NAMALWA (cell line): ENCODE results near the gene RAB4B.
"Not testable (repeated sequence)": the region's sequence is repeated elsewhere in the genome, so short reads cannot be mapped to it uniquely, and the experiment has no call there.

ENCODE experiments used
- DNase-seq: peaks from one replicate; pipeline ENCODE4 v3.0.0-alpha.2; 2015; ENCODE audit warnings: low spot score

Gene RAB4B

DNA sequence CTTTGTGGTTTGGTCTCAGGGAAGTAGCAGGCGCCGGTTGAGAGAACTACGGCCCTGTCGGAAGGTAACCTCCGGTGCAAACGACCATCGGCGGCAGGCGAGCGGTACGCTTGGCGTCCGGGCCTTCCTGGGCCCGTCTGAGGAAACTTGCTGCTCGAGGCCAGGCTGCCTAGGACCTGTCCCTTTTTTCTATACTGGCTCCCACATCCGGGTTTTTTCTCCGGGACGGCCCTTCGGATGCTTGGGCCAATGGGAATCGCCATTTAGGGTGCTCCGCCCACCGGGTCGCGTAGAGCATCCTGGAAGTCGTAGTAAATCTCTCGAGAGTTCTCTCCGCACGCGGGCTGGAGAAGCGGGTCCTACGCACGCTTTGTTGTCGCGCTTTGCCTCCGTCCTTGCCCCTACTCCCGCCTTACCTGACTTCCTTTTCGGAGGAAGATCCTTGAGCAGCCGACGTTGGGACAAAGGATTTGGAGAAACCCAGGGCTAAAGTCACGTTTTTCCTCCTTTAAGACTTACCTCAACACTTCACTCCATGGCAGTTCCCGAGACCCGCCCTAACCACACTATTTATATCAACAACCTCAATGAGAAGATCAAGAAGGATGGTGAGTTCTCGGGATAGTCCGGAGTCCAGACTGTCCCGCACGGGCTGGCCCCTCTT, 27.0 kb upstream of the RAB4B start, which contains the start of gene SNRPA:
SNRPA (plus strand) TSS at position 330 of the 664 bp plus-strand sequence; CDS start at position 536, 206 bp downstream.
- DNase-seq: peak; percentile 98

DNA sequence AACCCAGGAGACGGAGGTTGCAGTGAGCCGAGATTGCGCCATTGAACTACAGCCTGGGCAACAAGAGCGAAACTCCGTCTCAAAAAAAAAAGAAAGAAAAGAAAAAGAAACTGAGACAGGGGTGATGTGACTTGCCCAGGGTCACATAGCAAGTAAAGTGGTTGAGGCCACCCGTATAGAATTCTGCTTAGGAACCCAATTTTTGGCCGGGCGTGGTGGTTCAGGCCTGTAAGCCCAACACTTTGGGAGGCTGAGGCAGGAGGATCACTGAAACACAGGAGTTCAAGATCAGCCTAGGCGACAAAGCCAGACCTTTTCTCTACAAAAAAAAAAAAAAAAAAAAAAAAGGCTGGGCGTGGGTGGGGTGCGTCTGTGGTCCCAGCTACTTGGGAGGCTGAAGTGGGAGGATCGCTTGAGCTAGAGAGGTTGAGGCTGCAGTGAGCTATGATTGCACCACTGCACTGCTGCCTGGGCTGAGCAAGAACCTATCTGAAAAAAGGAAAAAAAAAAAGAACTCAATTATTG, 25.7 kb upstream of the RAB4B start:
- no peak for DNase-seq

DNA sequence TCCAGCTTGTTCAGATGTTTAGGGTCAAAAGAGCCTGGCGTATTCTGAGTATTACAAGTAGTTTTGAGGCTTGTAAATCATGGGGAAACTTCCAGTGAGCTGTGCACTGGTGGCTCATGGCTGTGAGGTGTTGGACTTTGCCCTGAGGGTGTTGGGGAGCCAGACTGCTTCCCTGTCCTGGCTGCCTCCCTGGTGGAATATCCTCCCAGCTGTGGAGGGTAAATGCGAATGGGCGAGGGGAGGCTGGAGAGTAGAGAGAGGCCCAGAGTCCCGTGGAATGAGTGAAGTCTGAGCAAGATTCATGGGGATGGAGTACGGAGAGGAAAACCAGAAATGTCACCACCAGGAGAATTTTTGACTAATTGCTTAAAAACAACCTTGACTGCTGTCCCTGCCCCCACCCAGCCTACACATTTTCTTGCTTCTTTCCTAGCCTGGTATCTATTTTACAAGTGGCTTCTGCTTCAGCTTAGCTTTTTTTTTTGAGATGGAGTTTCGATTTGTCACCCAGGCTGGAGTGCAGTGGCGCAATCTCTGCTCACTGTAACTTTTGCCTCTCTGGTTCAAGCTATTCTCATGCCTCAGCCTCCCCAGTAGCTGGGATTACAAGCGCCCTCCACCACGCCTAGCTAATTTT, 23.3 kb upstream of the RAB4B start:
- no peak for DNase-seq

DNA sequence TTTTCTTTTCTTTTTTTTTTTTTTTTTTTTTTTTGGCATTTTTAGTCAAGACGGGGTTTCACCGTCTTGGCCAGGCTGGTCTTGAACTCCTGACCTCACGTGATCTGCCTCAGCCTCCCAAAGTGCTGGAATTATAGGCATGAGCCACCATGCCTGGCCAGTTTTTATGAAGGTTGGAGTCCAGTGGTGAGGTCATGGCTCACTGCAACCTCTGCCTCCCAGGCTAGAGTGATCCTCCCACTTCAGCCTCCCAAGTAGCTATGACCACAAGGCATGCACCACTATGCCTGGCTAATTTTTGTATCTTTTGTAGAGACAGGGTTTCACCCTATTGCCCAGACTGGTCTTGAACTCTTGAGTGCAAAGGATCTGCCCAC, 22.8 kb upstream of the RAB4B start:
- DNase-seq: no peak

DNA sequence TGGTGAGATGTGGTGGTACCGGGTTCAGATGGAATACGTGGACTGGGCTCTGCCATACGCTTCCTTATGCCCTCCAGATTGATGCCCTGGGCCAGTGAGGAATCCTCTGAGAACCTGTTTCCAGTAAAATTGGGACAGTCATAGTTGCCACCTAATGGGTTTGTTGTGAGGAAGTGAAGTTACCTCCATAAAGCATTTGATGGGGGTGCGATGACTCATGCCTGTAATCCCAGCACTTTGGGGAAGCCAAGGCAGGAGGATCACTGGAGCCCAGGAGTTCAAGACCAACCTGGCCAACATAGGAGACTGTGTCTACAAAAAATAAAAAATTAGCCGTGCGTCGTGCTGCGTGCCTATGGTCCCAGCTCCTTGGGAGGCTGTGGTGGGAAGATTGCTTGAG, 22.3 kb upstream of the RAB4B start:
- DNase-seq: no peak

DNA sequence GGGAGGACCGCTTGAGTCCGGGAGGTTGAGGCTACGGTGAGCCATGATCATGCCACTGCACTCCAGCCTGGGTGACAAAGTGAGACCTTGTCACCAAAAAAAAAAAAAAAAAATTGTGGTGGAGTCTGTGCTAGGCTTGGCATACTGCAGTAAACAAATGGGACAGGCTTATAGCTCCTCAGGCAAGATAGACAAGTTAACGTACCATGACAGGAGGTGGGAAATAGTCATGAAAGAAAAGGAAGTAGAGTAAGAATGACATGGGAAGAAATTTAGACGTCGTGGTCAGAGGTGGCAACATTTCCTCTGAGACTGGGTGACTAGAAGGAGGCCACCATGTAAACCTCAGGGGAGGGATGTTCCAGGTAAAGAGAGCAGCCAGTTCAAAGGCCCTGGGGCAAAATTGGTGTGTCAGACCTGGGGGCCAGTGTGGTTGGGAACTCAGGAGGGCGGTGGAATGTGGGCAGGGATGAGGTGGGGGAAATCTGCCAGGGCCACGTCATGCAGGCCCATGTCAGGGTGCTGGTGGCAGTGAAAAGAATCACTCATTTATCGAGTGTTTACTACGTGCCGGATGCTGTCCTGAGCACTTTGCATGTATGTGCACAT, 21.4 kb upstream of the RAB4B start:
- DNase-seq: no peak

DNA sequence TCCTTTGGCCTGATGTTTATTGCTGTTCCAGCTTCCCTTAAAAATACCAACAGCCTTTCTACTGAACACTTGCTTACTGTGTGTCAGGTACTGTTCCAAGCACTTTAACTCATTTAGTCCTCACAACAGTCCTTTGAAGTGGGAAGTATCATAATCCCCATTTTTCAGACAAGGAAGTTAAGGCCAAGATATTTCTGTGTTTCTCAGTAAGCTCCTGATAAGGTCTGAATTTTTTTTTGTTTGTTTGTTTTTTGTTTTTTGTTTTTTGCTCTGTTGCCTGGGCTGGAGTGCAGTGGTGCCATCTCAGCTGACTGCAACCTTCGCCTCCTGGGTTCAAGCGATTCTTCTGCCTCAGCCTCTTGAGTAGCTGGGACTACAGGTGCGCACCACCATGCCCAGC, 19.6 kb upstream of the RAB4B start:
- no peak for DNase-seq

DNA sequence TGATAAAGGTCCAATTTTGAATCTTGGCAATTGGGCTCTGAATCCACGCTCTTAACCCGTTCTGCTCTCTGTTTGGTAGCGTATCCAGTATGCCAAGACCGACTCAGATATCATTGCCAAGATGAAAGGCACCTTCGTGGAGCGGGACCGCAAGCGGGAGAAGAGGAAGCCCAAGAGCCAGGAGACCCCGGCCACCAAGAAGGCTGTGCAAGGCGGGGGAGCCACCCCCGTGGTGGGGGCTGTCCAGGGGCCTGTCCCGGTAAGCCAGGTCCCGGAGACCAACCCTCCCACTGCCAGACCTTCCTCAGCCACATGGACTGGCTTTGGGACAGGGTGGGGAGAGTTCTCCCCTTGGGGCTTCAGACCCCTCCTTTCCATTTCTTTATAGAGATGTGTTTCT, 18.7 kb upstream of the RAB4B start:
- no peak for DNase-seq

DNA sequence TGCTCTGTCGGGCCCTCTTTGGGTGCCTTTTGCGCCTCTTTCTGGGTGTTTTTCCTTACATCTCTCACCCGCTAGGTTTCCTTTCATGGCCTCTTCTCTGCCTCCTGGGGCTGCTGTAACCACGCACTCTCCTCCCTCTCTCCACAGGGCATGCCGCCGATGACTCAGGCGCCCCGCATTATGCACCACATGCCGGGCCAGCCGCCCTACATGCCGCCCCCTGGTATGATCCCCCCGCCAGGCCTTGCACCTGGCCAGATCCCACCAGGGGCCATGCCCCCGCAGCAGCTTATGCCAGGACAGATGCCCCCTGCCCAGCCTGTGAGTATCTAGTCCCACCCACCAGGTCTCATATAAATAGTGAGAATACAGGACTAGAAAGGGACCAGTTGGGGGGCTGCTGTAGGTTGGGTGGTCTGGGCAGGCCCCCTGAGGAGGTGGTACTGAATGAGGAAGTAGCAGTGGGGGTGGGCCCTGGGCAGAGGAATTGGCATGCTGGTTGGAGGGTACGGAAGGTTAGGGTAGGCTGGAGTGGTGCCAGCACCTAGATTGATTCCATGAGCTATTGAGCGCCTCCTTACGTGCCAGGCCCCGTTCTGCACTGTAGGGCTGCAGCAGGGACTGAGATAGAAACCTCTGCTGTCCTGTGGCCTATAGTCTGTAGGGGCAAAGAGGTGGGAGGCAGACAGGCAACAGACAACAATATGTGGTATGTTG, 15.1 kb upstream of the RAB4B start:
- DNase-seq: no peak

DNA sequence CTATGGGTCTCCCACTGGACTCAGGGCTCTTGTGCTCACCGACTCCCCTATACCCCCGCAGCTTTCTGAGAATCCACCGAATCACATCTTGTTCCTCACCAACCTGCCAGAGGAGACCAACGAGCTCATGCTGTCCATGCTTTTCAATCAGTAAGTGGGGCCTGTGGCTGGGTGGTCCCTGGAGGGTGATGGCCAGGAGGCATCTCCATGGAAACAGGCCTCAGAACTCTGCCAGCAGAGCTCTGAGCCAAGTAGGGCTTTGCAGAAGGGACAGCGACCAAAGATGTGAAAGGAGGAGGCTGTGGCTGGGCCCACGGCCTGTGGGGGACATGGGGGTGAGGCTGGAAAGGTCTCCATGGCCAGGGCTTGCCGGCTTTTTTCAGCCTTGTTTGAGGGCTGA, 14.5 kb upstream of the RAB4B start:
- DNase-seq: no peak

DNA sequence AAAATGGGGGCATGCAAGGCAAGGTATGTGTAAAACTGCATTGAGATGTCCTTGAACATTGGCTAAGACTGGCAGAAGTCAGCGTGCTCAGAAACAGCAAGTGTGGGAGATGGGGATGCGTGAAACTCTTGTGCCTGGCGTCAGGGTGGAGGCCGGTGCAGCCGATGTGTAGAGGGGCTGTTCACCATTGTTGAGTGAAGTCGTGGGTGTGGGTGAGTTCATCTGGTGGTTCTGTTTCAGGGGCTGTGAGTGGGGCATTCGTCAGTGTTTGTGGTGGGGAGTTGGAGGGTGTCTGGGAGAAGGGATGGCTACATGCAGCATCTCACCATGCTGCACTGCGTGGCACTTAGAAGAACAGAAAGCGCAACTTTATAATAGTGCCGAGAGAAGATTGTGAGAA, 14.1 kb upstream of the RAB4B start:
- DNase-seq: no peak

DNA sequence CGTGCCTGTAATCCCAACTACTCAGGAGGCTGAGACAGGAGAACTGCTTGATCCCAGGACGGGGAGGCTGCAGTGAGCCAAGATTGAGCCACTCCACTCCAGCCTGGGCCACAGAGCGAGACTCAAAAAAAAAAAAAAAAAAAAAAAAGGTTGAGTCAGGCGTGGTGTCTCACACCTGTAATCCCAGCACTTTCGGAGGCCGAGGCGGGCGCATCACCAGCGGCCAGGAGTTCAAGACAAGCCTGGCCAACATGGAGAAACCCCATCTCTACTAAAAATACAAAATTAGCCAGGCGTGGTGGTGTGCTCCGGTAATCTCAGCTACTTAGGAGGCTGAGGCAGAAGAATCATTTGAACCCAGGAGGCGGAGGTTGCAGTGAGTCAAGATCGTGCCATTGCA, 11.7 kb upstream of the RAB4B start:
- not testable (repeated sequence) for DNase-seq

DNA sequence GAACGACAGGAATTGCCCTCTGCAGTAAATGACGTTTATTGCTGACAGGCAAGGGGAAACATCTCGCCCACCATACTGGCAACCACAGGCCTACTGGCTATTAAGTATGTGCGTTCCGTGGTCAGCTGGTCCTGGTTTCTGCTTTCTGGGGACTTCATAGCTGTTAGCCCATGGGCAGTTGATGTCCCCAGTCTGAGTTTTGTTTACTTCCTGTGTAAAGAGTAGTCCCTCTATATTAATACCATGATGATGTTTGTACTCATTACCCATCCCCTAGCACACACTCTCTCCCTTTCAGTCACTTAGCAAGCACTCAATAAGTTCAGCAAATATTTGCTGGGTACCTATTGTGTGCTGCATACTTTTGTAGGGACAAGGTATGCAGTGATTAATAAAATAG, 9.2 kb upstream of the RAB4B start:
- DNase-seq: no peak

DNA sequence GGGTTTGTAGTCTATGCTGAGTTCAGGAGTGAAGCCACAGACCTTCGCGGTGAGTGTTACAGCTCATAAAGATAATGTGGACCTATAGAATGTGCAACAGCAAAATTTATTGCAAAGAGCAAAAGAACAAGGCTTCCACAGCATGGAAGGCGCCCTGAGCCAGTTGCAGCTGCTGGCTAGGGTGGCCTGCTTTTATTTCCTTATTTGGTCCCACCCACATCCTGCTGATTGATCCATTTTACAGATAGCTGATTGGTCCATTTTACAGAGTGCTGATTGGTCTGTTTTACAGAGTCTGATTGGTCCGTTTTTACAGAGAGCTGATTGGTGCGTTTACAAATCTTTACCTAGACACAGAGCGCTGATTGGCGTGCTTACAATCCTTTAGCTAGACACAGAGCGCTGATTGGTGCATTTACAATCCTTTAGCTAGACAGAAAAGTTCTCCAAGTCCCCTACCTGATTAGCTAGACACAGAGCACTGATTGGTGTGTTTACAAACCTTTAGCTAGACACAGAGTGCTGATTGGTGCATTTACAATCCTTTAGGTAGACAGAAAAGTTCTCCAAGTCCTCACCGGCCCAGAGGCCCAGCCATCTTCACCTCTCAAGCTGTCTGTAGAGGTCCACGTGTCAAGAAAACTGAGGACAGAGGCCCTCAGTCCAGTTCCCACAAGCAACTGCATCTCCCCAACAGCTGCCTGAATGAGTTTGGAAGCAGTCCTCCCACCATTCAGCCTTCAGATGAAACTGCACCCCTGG, 6.8 kb upstream of the RAB4B start:
- peak; percentile 88 for DNase-seq

DNA sequence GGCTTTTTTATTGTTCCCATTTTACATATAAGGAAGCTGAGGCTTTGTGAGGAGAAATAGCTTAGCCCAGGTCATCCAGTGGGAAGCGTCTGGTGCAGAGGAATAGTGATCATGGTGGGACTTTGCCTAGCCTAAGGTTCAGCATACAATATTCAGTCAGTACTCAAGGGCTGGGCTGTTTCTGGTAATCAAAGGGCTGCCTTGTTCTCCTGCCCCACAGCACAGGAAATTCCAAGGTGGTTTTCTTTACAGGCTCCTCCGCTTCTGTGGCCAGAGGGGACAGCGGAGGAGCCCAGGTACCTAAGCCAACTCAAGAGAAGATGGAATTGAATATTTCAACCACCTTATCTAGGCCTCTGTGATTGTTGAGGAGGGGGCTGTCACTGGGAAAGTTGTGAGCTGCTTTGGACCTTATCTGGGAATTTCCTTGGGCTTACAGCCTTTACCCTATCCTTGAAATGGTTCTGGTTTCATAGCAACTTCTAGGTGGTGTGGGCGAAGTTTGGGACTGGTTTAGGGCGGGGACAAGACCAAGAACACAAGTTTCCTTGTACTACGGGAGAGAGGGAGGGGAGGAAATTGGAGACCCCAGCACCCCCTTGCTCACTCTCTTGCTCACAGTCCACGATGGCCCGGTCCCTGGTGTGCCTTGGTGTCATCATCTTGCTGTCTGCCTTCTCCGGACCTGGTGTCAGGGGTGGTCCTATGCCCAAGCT, 3.0 kb upstream of the RAB4B start, which contains the start of gene MIA:
MIA (plus strand) TSS at position 606 of the 716 bp plus-strand sequence; CDS start at position 628, 22 bp downstream.
- no peak for DNase-seq

DNA sequence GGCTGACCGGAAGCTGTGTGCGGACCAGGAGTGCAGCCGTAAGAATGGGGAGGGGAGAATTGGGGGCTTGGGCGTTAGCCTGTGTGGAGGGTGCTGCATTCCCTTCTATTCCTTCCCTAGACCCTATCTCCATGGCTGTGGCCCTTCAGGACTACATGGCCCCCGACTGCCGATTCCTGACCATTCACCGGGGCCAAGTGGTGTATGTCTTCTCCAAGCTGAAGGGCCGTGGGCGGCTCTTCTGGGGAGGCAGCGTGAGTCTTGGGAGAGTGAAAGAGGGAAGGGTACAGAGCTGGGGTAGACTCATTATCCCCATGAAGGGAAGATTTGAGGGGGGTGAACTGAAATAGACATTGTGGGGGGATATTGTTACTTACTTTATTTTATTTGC, 2.4 kb upstream of the RAB4B start:
- no peak for DNase-seq

DNA sequence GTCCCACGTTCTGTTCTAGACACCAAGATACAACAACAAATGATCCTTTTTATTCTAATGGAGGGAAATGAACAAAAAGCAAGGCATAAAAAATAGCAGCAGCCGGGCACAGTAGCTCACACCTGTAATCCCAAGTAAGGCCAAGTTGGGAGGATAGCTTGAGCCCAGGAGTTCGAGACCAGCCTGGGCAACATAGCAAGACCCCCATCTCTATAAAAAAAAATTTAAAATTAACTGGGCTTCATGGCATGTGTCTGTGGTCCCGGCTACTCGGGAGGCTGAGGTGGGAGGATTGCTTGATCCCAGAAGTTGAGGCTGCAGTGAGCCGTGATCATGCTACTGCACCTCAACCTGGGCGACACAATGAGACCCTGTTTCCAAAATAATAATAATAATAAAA, 1.7 kb upstream of the RAB4B start:
- DNase-seq: no peak

DNA sequence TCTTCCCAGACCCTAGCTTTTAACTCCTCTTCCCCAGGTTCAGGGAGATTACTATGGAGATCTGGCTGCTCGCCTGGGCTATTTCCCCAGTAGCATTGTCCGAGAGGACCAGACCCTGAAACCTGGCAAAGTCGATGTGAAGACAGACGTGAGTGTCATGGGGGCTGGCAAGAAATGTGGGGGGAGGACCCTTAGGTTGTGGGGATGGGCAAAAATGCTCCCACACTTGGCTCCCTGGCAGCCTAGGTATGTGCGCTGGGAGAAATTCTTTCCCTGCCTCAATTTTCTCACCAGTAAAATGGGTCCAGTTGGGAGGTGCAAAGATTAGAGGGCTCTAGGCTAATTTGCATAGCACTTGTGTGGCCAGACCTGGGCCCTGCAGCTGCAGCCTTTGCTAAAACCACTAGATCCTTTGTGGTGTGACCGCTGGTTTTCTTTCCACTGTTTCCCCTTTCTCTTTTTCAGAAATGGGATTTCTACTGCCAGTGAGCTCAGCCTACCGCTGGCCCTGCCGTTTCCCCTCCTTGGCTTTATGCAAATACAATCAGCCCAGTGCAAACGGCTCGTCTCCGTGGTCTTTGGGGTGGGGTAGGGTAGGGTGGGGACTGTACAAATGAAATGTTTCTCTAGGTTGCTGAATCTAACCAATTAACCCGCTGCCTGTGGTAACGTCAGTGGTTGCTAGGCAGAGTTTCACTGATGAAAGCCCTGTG, 959 bp upstream of the RAB4B start:
- peak; percentile 99 for DNase-seq

DNA sequence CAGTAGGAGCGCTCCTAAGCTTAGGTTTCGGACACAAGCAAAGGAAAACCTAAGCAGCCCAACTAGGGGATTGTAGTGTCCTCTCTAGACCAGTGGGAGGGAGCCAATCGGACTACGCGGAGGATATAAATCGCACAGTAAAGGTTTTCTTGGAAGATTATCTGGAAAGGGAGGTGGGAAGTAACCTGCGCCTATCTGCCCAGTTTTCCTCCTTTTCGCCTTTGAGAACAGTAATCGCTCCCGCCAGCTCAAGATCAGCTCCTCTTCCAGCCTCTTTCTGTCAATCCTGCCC, 456 bp upstream of the RAB4B start:
- no peak for DNase-seq

DNA sequence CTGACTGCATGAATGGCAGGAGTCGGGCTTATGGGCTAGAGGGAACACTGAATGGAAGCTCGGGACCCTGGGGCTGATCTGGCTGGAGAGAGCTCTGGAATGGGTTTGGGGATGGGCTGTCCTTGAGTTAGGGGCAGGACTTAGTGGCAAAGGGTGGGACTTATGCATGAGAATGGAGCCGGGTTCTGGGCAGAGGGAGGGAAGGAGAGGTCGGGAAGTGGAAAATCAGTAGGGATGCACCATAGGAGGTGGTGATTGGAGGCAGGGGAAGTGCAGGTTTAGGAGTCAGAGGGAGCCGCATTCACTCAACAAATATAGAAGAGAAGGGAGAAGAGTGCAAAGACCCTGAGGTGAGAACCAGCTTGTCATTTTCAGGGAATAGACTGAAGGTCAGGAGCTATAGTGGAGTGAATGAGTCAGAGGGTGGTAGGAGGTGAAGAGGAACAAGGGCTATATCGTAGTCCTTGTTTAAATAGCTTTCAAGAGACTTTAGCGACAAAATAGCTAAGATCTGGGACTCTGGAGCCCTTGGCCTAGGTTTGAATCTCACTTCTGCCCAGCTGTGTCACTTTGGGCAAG, 748 bp downstream of the RAB4B start:
- DNase-seq: no peak
